GM13976 (cell line): ENCODE measurements around the gene PSMG4.

Source experiments
- DNase-seq: peaks from one replicate; pipeline ENCODE4 v3.0.0; 2012; ENCODE audit warnings: low spot score
- in situ Hi-C: fragments of 300-500 bp; cut with MboI; formaldehyde crosslinking; loops from one replicate; pipeline ENCODE4 v1.12.0; 2022; ENCODE audit warnings: low sequenced_read_pairs, mixed read lengths, inconsistent platforms; ENCODE audit not compliant: unreplicated experiment
- TF ChIP-seq, protein P1 (sequence below): IDR thresholded peaks from 2 replicates; pipeline ENCODE4 v1.5.1; 2012; ENCODE audit warnings: borderline replicate concordance, mild to moderate bottlenecking; ENCODE audit not compliant: insufficient read depth; ENCODE audit errors: extremely low read depth, missing control alignments, control extremely low read depth

PSMG4 gene

GRCh38 chr6:3258720-3259490, at the start of gene PSMG4:
PSMG4 (plus strand) TSS chr6:3258947; CDS start chr6:3259023, 76 bp downstream.
- peak; percentile 99 for DNase-seq
- TF ChIP-seq, protein P1, sequence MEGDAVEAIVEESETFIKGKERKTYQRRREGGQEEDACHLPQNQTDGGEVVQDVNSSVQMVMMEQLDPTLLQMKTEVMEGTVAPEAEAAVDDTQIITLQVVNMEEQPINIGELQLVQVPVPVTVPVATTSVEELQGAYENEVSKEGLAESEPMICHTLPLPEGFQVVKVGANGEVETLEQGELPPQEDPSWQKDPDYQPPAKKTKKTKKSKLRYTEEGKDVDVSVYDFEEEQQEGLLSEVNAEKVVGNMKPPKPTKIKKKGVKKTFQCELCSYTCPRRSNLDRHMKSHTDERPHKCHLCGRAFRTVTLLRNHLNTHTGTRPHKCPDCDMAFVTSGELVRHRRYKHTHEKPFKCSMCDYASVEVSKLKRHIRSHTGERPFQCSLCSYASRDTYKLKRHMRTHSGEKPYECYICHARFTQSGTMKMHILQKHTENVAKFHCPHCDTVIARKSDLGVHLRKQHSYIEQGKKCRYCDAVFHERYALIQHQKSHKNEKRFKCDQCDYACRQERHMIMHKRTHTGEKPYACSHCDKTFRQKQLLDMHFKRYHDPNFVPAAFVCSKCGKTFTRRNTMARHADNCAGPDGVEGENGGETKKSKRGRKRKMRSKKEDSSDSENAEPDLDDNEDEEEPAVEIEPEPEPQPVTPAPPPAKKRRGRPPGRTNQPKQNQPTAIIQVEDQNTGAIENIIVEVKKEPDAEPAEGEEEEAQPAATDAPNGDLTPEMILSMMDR, result no peak
- in situ Hi-C loops, result no loop called here

DNA sequence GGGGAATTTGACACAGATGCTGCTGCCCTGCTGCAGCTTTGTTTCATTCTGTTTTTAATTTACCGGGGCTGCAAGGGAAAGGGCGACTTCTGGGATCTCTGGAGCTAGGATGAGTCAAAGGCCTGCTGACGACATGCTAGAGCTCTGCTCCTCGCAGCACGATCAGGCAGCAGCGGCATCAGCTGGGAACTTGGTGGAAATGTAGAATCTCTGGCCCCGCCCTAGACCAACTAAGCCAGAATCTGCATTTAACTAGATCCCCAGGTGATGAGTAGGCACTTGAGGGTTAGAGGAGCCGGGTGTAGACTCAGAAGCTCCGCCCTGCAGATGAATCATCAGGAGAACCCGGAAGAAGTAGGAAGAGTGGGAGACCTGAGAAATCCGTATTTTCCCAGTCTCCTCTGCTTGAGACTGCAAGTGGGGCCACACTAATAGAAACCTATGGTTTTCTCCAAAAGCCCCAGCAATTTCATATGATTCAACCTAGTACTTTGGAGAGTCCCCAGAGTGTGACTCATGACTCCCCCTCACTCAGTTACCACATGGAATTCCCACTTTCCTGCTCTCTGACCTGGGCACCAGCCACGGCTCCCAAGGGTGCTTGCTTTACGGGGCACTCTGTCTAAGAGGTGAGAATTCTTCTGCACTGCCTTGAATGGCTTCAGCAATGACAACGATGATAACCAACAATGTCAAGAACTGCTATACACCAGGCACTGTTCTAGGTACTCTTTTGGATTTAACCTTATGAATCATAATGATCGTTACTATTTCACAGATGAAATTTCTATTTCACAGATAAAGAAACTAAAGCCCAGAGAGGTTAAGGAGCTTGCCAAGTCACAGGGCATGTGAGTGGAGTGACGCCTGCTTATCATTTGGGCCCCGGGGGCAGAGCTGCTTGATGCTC, 49.4 kb upstream of the PSMG4 start:
- in situ Hi-C loops, result no loop called here
- peak; percentile 54 for DNase-seq
- TF ChIP-seq, protein P1, result peak; percentile 20

- DNase-seq, result no peak
- TF ChIP-seq, protein P1, result no peak
- in situ Hi-C loops, result no loop called here
Observed at GRCh38 chr6:3210024-3210610, 48.6 kb upstream of the PSMG4 start.

DNA sequence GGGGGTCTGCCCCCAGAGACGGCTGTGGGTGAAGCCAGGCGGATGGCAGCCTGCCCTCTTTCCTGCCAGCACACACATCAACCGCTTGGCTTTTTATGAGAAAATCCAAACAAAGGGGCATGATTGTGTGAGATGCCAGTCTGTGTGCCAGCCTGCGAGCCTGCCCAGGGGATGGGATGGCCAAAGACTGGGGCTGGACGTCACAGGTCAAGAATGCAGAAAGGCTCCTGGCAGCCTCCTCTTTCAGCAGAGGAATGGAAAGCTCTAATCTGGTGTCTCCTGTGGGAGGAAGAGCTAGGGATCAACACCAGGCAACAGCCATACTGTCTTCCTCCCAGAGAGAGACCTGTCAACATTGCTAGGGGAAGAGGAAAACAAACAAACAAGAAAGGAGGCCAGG, 47.1 kb upstream of the PSMG4 start:
- DNase-seq, result no peak
- TF ChIP-seq, protein P1, result no peak
- in situ Hi-C loops, result no loop called here

- no peak for DNase-seq
- TF ChIP-seq, protein P1, result no peak
- in situ Hi-C loops, result no loop called here
Observed at GRCh38 chr6:3212261-3212660, 46.5 kb upstream of the PSMG4 start.

- DNase-seq, result no peak
- in situ Hi-C loops, result no loop called here
- TF ChIP-seq, protein P1, result no peak
Observed at GRCh38 chr6:3213334-3213695, 45.4 kb upstream of the PSMG4 start.
